Measurements from ENCODE around the gene PJVK. TPM values are rescaled to one million over a fixed set of nuclear protein-coding genes. Genes with fewer than 3 reads are reported as not detected.

PJVK gene
- total and polyA plus RNA-seq, 2 of the 13 experiments (the other 11 are each of a cell fraction or from before 2014, with no cell fraction given): 1.2 to 2.6 TPM

GRCh38 chr2:178413472-178414265 lies 37.5 kb upstream of the PJVK start (continued):
- TF ChIP-seq ARID4A (CRISPR knock-in tag; IDR thresholded peaks at IDR 0.05; ENCODE audit: borderline replicate concordance) (no peak), PRDM10 (CRISPR knock-in tag; IDR thresholded peaks at IDR 0.05; ENCODE audit: low read depth) (no peak), MTA1 (CRISPR knock-in tag; IDR thresholded peaks at IDR 0.05; ENCODE audit: borderline replicate concordance) (peak; percentile 48; the same call in 1 of the 2 replicates), NFKB2 (CRISPR knock-in tag; IDR thresholded peaks at IDR 0.05; ENCODE audit: borderline replicate concordance) (no peak; the same call in 1 of the 2 replicates), JUND (CRISPR knock-in tag; IDR thresholded peaks at IDR 0.05) (no peak), DMAP1 (CRISPR knock-in tag; IDR thresholded peaks at IDR 0.05) (no peak; the same call in 1 of the 2 replicates), ZNF788 (CRISPR knock-in tag; IDR thresholded peaks at IDR 0.05; ENCODE audit: borderline replicate concordance) (no peak), ZNF549 (CRISPR knock-in tag; IDR thresholded peaks at IDR 0.05) (no peak), AKAP8 (CRISPR knock-in tag; IDR thresholded peaks at IDR 0.05) (no peak), SUZ12 (IDR thresholded peaks at IDR 0.05; ENCODE audit: low read depth, low read length) (no peak), ZNF280D (CRISPR knock-in tag; IDR thresholded peaks at IDR 0.05) (no peak), EEA1 (CRISPR knock-in tag; IDR thresholded peaks at IDR 0.05; ENCODE audit: borderline replicate concordance) (no peak), AHR (CRISPR knock-in tag; IDR thresholded peaks at IDR 0.05) (0 out of 2 replicates have a peak, but pooled peaks have one; percentile 42), ZSCAN12 (CRISPR knock-in tag; IDR thresholded peaks at IDR 0.05) (no peak), ZBTB46 (CRISPR knock-in tag; IDR thresholded peaks at IDR 0.05; ENCODE audit: borderline replicate concordance) (no peak), ATRX (CRISPR knock-in tag; IDR thresholded peaks at IDR 0.05; ENCODE audit: borderline replicate concordance) (no peak)
